Measurements from ENCODE around the gene LRRC49.
"Not testable (repeated sequence)": the region's sequence is repeated elsewhere in the genome, so short reads cannot be mapped to it uniquely, and the experiment has no call there.

LRRC49 gene

GRCh38 chr15:71003319-71003718 lies 110.7 kb downstream of the LRRC49 start:
- DNase-seq = no peak

- DNase-seq = not testable (repeated sequence)
These were observed 111.9 kb downstream of the LRRC49 start for GRCh38 chr15:71004506-71004905.

- DNase-seq = no peak
These were observed 113.3 kb downstream of the LRRC49 start for GRCh38 chr15:71005895-71006294.

GRCh38 chr15:71008250-71008870 lies 115.7 kb downstream of the LRRC49 start:
- no peak for DNase-seq

- DNase-seq = no peak
These were observed 117.8 kb downstream of the LRRC49 start for GRCh38 chr15:71010472-71010871.

GRCh38 chr15:71010997-71011396 lies 118.4 kb downstream of the LRRC49 start:
- no peak for DNase-seq

- no peak for DNase-seq
These were observed 119.0 kb downstream of the LRRC49 start for GRCh38 chr15:71011503-71012155.

GRCh38 chr15:71013446-71013845 lies 120.8 kb downstream of the LRRC49 start:
- DNase-seq = no peak

- no peak for DNase-seq
These were observed 122.7 kb downstream of the LRRC49 start for GRCh38 chr15:71015342-71015741.

- not testable (repeated sequence) for DNase-seq
These were observed 138.6 kb downstream of the LRRC49 start for GRCh38 chr15:71031232-71031631.

- not testable (repeated sequence) for DNase-seq
These were observed 142.9 kb downstream of the LRRC49 start for GRCh38 chr15:71035478-71035877.

GRCh38 chr15:71042356-71042922 lies 149.8 kb downstream of the LRRC49 start:
- DNase-seq = no peak

- no peak for DNase-seq
These were observed 150.7 kb downstream of the LRRC49 start for GRCh38 chr15:71043373-71043772.

- no peak for DNase-seq
These were observed 151.4 kb downstream of the LRRC49 start for GRCh38 chr15:71044006-71044405.

GRCh38 chr15:71046146-71046545 lies 153.5 kb downstream of the LRRC49 start:
- DNase-seq = not testable (repeated sequence)

- no peak for DNase-seq
These were observed 156.5 kb downstream of the LRRC49 start for GRCh38 chr15:71048913-71049675.

GRCh38 chr15:71049706-71050422 lies 157.2 kb downstream of the LRRC49 start:
- no peak for DNase-seq

- no peak for DNase-seq
These were observed 157.8 kb downstream of the LRRC49 start for GRCh38 chr15:71050461-71050860.

- no peak for DNase-seq
These were observed 158.9 kb downstream of the LRRC49 start for GRCh38 chr15:71051539-71051938.

GRCh38 chr15:71052356-71052755 lies 159.7 kb downstream of the LRRC49 start:
- no peak for DNase-seq

GRCh38 chr15:71054286-71054952 lies 161.8 kb downstream of the LRRC49 start:
- no peak for DNase-seq

GRCh38 chr15:71055461-71055860 lies 162.8 kb downstream of the LRRC49 start:
- no peak for DNase-seq
